Testis (tissue), 2 donors: Measurements from ENCODE around the gene C7orf25.

Source experiments
- POLR2A ChIP-seq: fragments of 450-650 bp; IDR thresholded peaks from one replicate; pipeline ENCODE4 v1.6.1; 2017; ENCODE audit warnings: antibody characterized with exemption, mild to moderate bottlenecking, moderate library complexity
- TF ChIP-seq, protein P1 (sequence below), 3 experiments: fragments of 450-650 bp in 2 of 3; fragments of 200-600 bp in 1 of 3; sonication (generic) in 1 of 3; IDR thresholded peaks; one replicate each; pipeline ENCODE4 v1.5.1; 2016 to 2019; ENCODE audit warnings: antibody characterized with exemption in 3 of 3, mild to moderate bottlenecking in 2 of 3, moderate library complexity in 1 of 3

DNA sequence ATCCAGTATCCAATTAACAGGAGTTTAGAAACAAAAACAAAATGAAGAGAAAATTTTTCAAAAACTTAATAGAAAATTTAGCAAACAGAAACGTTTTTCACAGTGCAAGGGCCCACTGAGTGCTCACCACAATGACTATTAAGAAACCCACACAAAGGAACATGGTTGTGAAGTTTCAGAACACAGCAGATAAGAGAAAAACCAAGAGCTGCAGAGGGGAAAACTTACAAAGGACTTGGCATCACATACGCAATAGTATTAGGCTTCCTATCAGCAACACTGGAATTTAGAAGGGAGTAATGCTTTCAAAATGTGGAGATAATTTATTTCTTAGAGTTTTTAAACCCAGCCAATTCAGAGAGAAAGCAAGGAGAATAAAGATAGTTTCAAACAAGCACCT lies 1.7 kb upstream of the C7orf25 start:
- TF ChIP-seq POLR2A = no peak
- TF ChIP-seq, protein P1, sequence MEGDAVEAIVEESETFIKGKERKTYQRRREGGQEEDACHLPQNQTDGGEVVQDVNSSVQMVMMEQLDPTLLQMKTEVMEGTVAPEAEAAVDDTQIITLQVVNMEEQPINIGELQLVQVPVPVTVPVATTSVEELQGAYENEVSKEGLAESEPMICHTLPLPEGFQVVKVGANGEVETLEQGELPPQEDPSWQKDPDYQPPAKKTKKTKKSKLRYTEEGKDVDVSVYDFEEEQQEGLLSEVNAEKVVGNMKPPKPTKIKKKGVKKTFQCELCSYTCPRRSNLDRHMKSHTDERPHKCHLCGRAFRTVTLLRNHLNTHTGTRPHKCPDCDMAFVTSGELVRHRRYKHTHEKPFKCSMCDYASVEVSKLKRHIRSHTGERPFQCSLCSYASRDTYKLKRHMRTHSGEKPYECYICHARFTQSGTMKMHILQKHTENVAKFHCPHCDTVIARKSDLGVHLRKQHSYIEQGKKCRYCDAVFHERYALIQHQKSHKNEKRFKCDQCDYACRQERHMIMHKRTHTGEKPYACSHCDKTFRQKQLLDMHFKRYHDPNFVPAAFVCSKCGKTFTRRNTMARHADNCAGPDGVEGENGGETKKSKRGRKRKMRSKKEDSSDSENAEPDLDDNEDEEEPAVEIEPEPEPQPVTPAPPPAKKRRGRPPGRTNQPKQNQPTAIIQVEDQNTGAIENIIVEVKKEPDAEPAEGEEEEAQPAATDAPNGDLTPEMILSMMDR (IDR thresholded peaks at IDR 0.05) = no peak
